ENCODE measurements around the gene TTLL13.

DNA sequence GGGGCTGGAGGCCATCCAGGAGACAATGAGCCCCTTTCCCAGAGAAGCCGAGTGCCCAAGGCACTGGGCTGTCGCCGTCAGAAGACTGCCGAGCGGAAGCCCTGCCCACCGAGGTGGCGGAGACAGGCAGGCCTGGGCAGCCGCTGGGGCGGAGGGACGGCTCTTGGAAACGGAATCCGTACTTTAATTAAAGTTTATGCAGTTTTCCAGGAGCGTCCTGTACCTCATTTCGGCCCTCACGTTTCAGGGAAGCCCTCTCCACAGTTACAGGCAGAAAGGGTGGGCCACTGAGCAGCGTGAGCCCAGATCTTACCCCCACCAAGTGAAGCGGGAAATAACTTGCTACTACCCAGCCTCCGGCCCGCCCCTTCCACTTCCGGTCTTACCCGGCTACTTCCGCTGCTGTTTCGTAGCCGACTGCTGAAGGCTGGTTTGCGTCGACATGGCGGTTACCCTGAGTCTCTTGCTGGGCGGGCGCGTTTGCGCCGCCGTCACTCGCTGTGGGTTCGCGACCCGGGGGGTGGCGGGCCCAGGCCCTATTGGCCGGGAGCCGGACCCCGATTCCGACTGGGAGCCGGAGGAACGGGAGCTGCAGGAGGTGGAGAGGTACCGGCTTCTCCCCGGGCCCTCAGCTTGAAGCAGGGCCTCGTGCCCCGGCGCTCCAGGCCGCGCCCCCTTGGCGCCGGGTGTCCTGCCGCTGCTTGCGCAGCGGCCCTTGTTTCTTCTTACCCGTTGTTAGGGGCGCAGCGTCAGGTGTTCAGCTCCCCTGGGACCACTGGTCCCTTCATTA, 16.1 kb downstream of the TTLL13 start, which contains the start of gene NGRN:
- TF ChIP-seq, protein P1, sequence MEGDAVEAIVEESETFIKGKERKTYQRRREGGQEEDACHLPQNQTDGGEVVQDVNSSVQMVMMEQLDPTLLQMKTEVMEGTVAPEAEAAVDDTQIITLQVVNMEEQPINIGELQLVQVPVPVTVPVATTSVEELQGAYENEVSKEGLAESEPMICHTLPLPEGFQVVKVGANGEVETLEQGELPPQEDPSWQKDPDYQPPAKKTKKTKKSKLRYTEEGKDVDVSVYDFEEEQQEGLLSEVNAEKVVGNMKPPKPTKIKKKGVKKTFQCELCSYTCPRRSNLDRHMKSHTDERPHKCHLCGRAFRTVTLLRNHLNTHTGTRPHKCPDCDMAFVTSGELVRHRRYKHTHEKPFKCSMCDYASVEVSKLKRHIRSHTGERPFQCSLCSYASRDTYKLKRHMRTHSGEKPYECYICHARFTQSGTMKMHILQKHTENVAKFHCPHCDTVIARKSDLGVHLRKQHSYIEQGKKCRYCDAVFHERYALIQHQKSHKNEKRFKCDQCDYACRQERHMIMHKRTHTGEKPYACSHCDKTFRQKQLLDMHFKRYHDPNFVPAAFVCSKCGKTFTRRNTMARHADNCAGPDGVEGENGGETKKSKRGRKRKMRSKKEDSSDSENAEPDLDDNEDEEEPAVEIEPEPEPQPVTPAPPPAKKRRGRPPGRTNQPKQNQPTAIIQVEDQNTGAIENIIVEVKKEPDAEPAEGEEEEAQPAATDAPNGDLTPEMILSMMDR (IDR thresholded peaks at IDR 0.05; ENCODE audit: poor library complexity) = no peak
- TF ChIP-seq EZH2phosphoT487 (IDR thresholded peaks at IDR 0.05; ENCODE audit: low read depth, severe bottlenecking, unreplicated experiment) = no peak
- TF ChIP-seq EZH2 (IDR thresholded peaks at IDR 0.05; ENCODE audit: borderline replicate concordance) = no peak

Data from hepatocyte (in vitro differentiated cells).